B cell (primary cell): ENCODE measurements around the gene DMXL2. TPM values are rescaled to one million over a fixed set of nuclear protein-coding genes. Genes with fewer than 3 reads are reported as not detected.

ENCODE experiments used
- ATAC-seq: fragments of 200-7000 bp; cut with Tn5 transposase; one replicate; pipeline ENCODE4 v1.10.0; 2021; ENCODE audit warnings: low read depth, mild to moderate bottlenecking, moderate number of reproducible peaks, moderate library complexity
- CTCF ChIA-PET: fragments of 350-600 bp; sonication (Branson Sonifier 250); formaldehyde crosslinking; loops from one replicate; lab custom pipeline; 2021; ENCODE audit warnings: antibody characterized with exemption, inconsistent platforms; lab: Charles Lee
- POLR2A ChIA-PET: fragments of 350-600 bp; sonication (Branson Sonifier 250); formaldehyde crosslinking; loops from one replicate; lab custom pipeline; 2021; ENCODE audit warnings: antibody characterized with exemption; lab: Charles Lee
- DNase-seq: peaks from one replicate; pipeline ENCODE4 v3.0.0; 2013
- H2AFZ ChIP-seq: 2 replicates; pipeline ENCODE4 v1.6.1; 2012; ENCODE audit warnings: mild to moderate bottlenecking, low read depth, low read length; ENCODE audit not compliant: insufficient read depth, poor library complexity, severe bottlenecking
- H3K27ac ChIP-seq, 2 donors: 1 replicate in 1 of 2; 2 replicates in 1 of 2; pipeline ENCODE4 v1.5.1; 2012 to 2013; ENCODE audit warnings: low read length in 2 of 2, mild to moderate bottlenecking in 2 of 2, moderate library complexity in 1 of 2
- H3K27me3 ChIP-seq, 4 experiments: fragments of 200-600 bp in 1 of 4; sonication (generic) in 1 of 4; replicated peaks in 1 of 4; 1 replicate in 2 of 4; 2 replicates in 2 of 4; pipeline versions ENCODE4 v1.6.1 to v1.7.0; 2013 to 2016; ENCODE audit warnings: low read length in 3 of 4, mild to moderate bottlenecking in 2 of 4, mixed read lengths in 1 of 4, moderate library complexity in 1 of 4; ENCODE audit not compliant: insufficient read depth in 4 of 4, control insufficient read depth in 3 of 4; ENCODE audit errors: control extremely low read depth in 1 of 4
- H3K36me3 ChIP-seq, 2 experiments: replicated peaks in 1 of 2; 1 replicate in 1 of 2; 2 replicates in 1 of 2; pipeline versions ENCODE4 v1.6.1 to v1.7.1; 2013; ENCODE audit warnings: low read length in 1 of 2; ENCODE audit not compliant: insufficient read depth in 2 of 2, control insufficient read depth in 1 of 2; ENCODE audit errors: control extremely low read depth in 1 of 2, extremely low read depth in 1 of 2
- H3K4me1 ChIP-seq, 2 donors: fragments of 200-600 bp in 1 of 2; sonication (generic) in 1 of 2; 1 replicate in 1 of 2; 2 replicates in 1 of 2; pipeline versions ENCODE4 v1.5.1 to v1.6.1; 2013 to 2017; ENCODE audit warnings: low read length in 2 of 2; ENCODE audit not compliant: control insufficient read depth in 2 of 2, insufficient read depth in 2 of 2
- H3K4me2 ChIP-seq: replicated peaks from 2 replicates; pipeline ENCODE3; 2012; ENCODE audit warnings: mild to moderate bottlenecking, low read depth, low read length; ENCODE audit not compliant: poor library complexity, severe bottlenecking
- H3K4me3 ChIP-seq, 5 experiments: fragments of 200-600 bp in 1 of 5; sonication (generic) in 1 of 5; 1 replicate in 3 of 5; 2 replicates in 2 of 5; pipeline versions ENCODE4 v1.5.1 to v1.7.0; 2011 to 2016; ENCODE audit warnings: low read length in 4 of 5, mild to moderate bottlenecking in 4 of 5, low read depth in 2 of 5, control low read depth in 1 of 5, moderate library complexity in 1 of 5; ENCODE audit not compliant: insufficient read depth in 1 of 5; ENCODE audit errors: control extremely low read depth in 1 of 5, extremely low read depth in 1 of 5
- H3K79me2 ChIP-seq: fragments of 200-600 bp; sonication (generic); one replicate; pipeline ENCODE4 v1.6.0; 2016; ENCODE audit warnings: low read length; ENCODE audit not compliant: control insufficient read depth, insufficient read depth
- H3K9ac ChIP-seq: fragments of 200-600 bp; sonication (generic); 2 replicates; pipeline ENCODE4 v1.6.1; 2017; ENCODE audit warnings: mild to moderate bottlenecking, low read length, moderate library complexity
- H3K9me3 ChIP-seq, 3 donors: one replicate each; pipeline versions ENCODE4 v1.6.1 to v1.7.1; 2013; ENCODE audit warnings: low read length in 2 of 3; ENCODE audit not compliant: control insufficient read depth in 2 of 3, insufficient read depth in 1 of 3; ENCODE audit errors: control extremely low read depth in 1 of 3
- H4K20me1 ChIP-seq: 2 replicates; pipeline ENCODE4 v1.6.0; 2012; ENCODE audit warnings: mild to moderate bottlenecking, low read length; ENCODE audit not compliant: insufficient read depth, control insufficient read depth, poor library complexity, severe bottlenecking
- H3K27ac Mint-ChIP-seq: one replicate; pipeline ENCODE4 v1.8.0; 2021; ENCODE audit warnings: mixed read lengths
- H3K27me3 Mint-ChIP-seq: one replicate; pipeline ENCODE4 v1.8.0; 2021; ENCODE audit warnings: mixed read lengths
- H3K4me1 Mint-ChIP-seq: one replicate; pipeline ENCODE4 v1.8.0; 2021; ENCODE audit warnings: mixed read lengths
- H3K4me3 Mint-ChIP-seq: one replicate; pipeline ENCODE4 v1.8.0; 2021; ENCODE audit warnings: mixed read lengths
- H3K9me3 Mint-ChIP-seq: one replicate; pipeline ENCODE4 v1.8.0; 2022; ENCODE audit warnings: mixed read lengths; ENCODE audit not compliant: insufficient read depth
- EZH2 ChIP-seq: IDR thresholded peaks from 2 replicates; pipeline ENCODE4 v1.6.1; 2012; ENCODE audit warnings: borderline replicate concordance, low read depth, mild to moderate bottlenecking, moderate library complexity, low read length; ENCODE audit not compliant: insufficient read depth, poor library complexity, severe bottlenecking
- WGBS: methylation state at CpG from one replicate; pipeline ENCODE4 v1.1.5; 2013; ENCODE audit warnings: missing lambda C conversion rate; ENCODE audit not compliant: insufficient coverage; 5-methylcytosine and 5-hydroxymethylcytosine counted together
- intact Hi-C: fragments of 100-400 bp; cut with micrococcal nuclease; formaldehyde crosslinking; loops from one replicate; pipeline ENCODE4 v1.10.0; 2022
- polyA plus RNA-seq: library from polyadenylated mRNA; depleted of rRNA; stranded (reverse); fragments of >200 nt; gene quantifications from 2 replicates; pipeline ENCODE4 v1.2.3, GENCODE V29; 2012
- total RNA-seq, 2 donors: library from RNA; stranded (reverse); fragments of 120-200 nt in 1 of 2; gene quantifications; 1 replicate in 1 of 2; 2 replicates in 1 of 2; pipeline versions ENCODE4 v1.2.3 to v1.2.4, GENCODE V29; 2013 to 2022
- TF ChIP-seq, protein P1 (sequence below): fragments of 200-600 bp; IDR thresholded peaks from one replicate; pipeline ENCODE4 v1.8.0; 2022; ENCODE audit warnings: antibody characterized with exemption, mild to moderate bottlenecking

Gene DMXL2
- total and polyA plus RNA-seq, 2 donors (not counting 1 experiment from before 2014, with no cell fraction given), result 1.4 to 5.6 TPM

GRCh38 chr15:51438526-51438925 is 184.0 kb downstream of the DMXL2 start:
- ChIA-PET CTCF (no interaction called here), POLR2A (no interaction called here)
- H3K27me3 ChIP-seq, result peaks cover 0 to 3% (median 0%) of the 10 kb centered on the region in 4 experiments
- no peaks in the 10 kb centered on the region for H3K79me2 ChIP-seq
- peaks cover 5% of the 10 kb centered on the region for H3K27me3 Mint-ChIP-seq
- no peaks in the 10 kb centered on the region for H3K4me1 Mint-ChIP-seq
- peaks cover 5% of the 10 kb centered on the region for H3K9me3 Mint-ChIP-seq
- H3K27ac ChIP-seq, result no peak overlapping the region
- no peak overlapping the region for H2AFZ ChIP-seq
- no peaks in the 10 kb centered on the region for H3K4me1 ChIP-seq
- no peak overlapping the region for H3K27ac Mint-ChIP-seq
- no peaks in the 10 kb centered on the region for H3K36me3 ChIP-seq
- no peak for TF ChIP-seq EZH2
- TF ChIP-seq, protein P1, sequence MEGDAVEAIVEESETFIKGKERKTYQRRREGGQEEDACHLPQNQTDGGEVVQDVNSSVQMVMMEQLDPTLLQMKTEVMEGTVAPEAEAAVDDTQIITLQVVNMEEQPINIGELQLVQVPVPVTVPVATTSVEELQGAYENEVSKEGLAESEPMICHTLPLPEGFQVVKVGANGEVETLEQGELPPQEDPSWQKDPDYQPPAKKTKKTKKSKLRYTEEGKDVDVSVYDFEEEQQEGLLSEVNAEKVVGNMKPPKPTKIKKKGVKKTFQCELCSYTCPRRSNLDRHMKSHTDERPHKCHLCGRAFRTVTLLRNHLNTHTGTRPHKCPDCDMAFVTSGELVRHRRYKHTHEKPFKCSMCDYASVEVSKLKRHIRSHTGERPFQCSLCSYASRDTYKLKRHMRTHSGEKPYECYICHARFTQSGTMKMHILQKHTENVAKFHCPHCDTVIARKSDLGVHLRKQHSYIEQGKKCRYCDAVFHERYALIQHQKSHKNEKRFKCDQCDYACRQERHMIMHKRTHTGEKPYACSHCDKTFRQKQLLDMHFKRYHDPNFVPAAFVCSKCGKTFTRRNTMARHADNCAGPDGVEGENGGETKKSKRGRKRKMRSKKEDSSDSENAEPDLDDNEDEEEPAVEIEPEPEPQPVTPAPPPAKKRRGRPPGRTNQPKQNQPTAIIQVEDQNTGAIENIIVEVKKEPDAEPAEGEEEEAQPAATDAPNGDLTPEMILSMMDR, result no peak
- no peaks in the 10 kb centered on the region for H4K20me1 ChIP-seq
- no peak overlapping the region for H3K4me2 ChIP-seq
- no peak overlapping the region for H3K9ac ChIP-seq
- intact Hi-C loops, result no loop called here
- no peak overlapping the region for H3K4me3 Mint-ChIP-seq
- WGBS, result 100% methylated on average over 1 of the region's 2 CpGs
- DNase-seq (no peak), ATAC-seq (no peak)
- H3K4me3 ChIP-seq, result no peak overlapping the region
- peaks cover 0 to 4% (median 1%) of the 10 kb centered on the region in 3 donors for H3K9me3 ChIP-seq

DNA sequence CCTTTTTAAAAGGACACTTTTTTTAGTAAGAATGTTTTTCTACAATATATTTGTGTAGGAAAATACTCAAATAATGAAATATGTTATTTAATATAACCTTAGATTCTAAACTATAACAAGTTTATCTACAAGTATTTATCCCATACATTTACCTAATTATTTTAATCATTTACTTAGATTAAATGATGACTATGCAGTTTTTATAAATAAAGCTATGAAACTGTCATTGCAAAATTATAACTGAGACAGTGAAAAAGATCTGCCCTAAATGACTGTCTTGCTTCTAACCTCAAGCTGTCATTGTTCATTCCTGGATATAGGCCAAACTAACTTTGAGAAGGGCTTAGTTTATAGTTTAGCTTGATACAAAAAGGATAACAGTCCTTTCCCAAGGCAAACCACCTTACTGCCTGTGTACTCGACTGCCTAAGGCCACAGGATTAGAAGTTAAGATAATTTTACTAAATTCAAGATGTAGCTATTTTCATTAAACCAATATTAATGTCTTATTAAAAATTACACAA is 197.0 kb downstream of the DMXL2 start:
- CTCF ChIA-PET, result no interaction called here
- H3K27me3 ChIP-seq, result no peaks in the 10 kb centered on the region
- H3K9ac ChIP-seq, result no peak overlapping the region
- H3K4me1 ChIP-seq, result no peaks in the 10 kb centered on the region
- DNase-seq (no peak), ATAC-seq (no peak)
- POLR2A ChIA-PET, result no interaction called here
- no peaks in the 10 kb centered on the region for H3K9me3 Mint-ChIP-seq
- H3K79me2 ChIP-seq, result no peaks in the 10 kb centered on the region
- H3K4me2 ChIP-seq, result no peak overlapping the region
- no peak overlapping the region for H3K27ac Mint-ChIP-seq
- H3K4me3 Mint-ChIP-seq, result no peak overlapping the region
- WGBS, result no CpG with 5 or more reads among the region's 1 CpG
- H3K9me3 ChIP-seq, result peaks cover 0 to 4% (median 0%) of the 10 kb centered on the region in 3 donors
- TF ChIP-seq EZH2, result no peak
- TF ChIP-seq, protein P1, result no peak
- H3K36me3 ChIP-seq, result no peaks in the 10 kb centered on the region
- no peak overlapping the region for H2AFZ ChIP-seq
- no peak overlapping the region for H3K4me3 ChIP-seq
- intact Hi-C loops, result no loop called here
- peaks cover 8% of the 10 kb centered on the region for H3K27me3 Mint-ChIP-seq
- no peak overlapping the region for H3K27ac ChIP-seq
- H4K20me1 ChIP-seq, result no peaks in the 10 kb centered on the region
- no peaks in the 10 kb centered on the region for H3K4me1 Mint-ChIP-seq
